Activated naive CD4-positive, alpha-beta T cell (primary cell): ENCODE measurements around the gene TNXB.
A peak's percentile ranks its signal among the peaks of the same experiment; 100 is the strongest.
"Not testable (repeated sequence)": the region's sequence is repeated elsewhere in the genome, so short reads cannot be mapped to it uniquely, and the experiment has no call there.

Experiments
- DNase-seq, 4 experiments: peaks; one replicate each; lab custom pipeline; 2025; lab: John Stamatoyannopoulos, UW

TNXB gene

DNA sequence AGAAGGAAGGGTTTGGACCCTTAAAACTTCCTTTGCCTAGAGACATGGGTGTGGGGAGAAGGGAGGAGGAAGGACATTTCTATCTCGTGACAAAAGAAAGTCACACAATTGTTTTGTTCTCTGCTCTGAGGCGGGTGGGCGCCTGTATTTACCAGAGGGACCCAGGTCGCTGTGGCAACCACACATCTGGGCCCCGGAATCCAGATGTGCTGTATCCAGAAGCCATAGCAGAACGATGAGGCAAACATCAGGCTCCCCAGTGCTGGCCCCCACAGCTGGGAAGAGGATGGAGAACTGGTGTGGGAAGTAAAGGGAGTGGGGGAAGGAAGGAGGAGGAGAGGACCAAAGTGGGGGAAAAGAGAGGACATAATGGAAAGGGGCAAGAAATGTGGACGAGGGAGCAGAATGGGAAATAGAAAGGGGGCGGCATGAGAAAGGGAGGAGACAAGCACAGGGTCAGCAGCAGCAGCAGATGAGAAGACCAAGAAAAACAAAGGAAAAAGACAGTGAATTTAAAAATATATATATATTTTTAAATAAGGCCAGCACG is 3.4 kb upstream of the TNXB start:
- DNase-seq = no peak

- no peak for DNase-seq
These were observed 2.4 kb upstream of the TNXB start for GRCh38 chr6:32111424-32112066.

- no peak for DNase-seq
These were observed 1.5 kb upstream of the TNXB start for GRCh38 chr6:32110632-32111031.

DNA sequence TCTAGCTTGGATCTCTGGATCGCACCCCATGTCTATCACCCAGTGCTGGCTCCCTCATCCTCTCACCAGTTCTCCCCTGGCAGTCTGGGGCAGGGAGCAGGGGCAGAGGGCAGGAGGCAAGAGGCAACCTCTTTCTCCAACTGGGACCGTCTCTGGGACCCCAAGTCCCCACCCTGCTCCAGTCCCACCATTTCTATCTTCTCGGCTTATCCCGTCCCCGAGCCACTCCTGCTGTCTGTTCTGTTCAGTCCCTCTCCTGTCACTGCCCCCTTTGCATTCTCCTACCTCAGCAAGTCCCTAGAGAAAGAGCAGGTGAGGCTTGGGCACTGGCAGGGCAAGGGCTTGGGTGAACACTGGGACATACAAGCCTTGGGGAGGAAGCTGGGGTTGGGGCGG is 625 bp upstream of the TNXB start:
- no peak for DNase-seq

GRCh38 chr6:32108727-32109113 is 418 bp downstream of the TNXB start:
- no peak for DNase-seq

GRCh38 chr6:32108094-32108627 is 977 bp downstream of the TNXB start:
- DNase-seq = no peak

DNA sequence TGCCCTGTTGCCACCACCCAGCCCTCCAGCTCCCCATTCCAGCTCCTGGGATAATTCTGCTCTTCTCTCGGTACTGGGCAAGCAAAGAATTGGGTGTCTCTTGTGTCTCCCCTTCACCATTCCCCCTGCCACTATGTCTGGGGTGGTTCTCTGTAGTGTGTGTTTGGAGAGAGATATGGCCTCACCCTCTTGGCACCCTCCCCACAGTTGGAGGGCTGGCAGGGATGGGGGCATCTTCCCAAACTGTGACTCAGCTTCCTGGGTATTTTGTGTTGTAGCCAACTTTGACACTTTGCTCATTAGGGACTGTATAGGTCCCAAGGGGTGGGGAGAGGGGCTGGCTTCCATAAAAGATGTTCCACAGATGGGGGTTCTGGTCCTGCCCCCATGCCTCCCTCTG is 1.7 kb downstream of the TNXB start:
- DNase-seq = no peak

GRCh38 chr6:32105433-32105832 is 3.7 kb downstream of the TNXB start:
- no peak for DNase-seq

GRCh38 chr6:32102255-32102654 is 6.9 kb downstream of the TNXB start:
- no peak for DNase-seq

- DNase-seq = not testable (repeated sequence)
These were observed 8.9 kb downstream of the TNXB start for GRCh38 chr6:32100251-32100650.

DNA sequence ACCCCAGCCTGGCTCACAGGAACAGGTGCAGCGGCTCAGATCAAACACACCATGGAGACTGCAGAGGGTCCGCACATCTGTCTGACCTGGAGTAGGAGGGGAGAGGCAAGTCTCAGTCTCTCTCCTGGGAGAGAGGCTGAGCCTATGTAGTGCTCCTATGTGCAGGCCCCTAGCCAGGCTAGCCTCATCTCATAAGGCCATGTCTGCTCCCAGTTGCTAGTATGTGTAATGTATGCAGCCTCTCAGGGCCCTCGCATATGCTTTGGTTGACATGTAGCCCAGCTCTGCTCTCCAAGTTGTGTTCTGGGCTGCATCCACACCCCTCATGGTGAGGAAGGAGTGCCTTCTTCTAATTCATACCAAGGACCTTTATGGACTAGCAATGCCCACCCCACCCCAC is 11.8 kb downstream of the TNXB start:
- DNase-seq = no peak

- DNase-seq = no peak
These were observed 12.5 kb downstream of the TNXB start for GRCh38 chr6:32096394-32097258.

- DNase-seq = no peak
These were observed 13.1 kb downstream of the TNXB start for GRCh38 chr6:32096087-32096393.

DNA sequence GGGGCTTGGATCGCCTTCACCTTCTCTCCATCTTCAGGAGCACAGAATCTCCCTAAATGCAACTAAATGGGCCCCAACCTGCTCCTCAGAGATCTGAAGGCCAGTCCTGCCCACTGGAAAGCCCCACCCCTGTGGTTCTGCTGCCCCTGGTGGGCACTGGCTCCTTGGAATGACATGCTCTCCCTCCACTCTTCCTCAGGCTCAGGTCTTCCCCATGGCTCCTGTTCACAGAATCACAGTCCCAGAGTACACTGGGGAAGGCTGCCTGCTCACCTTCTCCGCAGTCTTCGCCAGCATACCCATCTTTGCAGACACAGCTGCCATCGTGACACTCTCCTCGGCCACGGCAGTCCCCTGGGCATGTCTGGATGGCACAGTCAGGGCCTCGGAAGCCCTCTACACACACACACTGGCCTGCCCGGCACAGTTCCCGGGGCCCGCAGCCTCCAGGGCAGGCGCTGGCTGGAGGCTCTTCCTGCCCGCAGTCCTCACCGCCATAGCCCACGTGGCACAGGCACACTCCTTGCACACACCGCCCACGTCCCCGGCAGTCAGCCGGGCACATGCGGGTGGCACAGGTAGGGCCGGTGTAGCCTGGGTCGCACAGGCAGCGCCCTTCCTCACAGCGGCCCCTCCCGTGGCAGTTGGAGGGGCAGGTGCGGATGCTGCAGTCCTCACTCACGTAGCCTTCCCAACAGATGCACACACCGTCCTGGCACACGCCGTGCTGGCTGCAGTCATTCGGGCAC is 13.6 kb downstream of the TNXB start:
- DNase-seq = no peak

GRCh38 chr6:32092760-32093497 is 16.2 kb downstream of the TNXB start:
- DNase-seq = no peak

- DNase-seq = no peak
These were observed 19.9 kb downstream of the TNXB start for GRCh38 chr6:32089082-32089828.

DNA sequence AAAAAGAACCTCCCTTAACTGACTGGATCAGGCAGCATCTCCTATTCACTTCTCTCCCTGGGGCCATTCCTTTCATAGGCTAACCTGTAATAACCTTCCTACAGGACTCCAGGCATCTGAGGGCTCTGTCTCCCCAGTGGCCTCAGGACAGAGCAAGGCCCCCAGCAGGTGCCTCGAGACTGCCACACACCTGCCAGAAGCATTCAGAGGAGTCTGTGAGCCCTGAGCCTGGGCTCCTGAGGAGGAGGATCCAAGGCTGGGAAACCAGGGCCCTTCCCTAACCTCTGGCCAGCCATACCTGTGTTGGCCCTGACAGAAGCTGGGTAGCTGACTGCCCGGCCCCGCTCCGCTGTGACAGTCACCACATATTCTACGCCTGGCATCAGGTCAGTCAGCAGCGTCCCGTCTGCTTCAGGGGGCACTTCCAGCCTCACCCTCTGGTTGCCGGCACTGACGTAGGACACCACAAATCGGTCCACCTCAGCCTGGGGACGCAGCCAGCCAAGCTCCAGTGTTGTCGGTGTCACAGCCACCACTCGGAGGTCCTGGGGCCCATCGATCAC is 20.6 kb downstream of the TNXB start:
- no peak for DNase-seq

DNA sequence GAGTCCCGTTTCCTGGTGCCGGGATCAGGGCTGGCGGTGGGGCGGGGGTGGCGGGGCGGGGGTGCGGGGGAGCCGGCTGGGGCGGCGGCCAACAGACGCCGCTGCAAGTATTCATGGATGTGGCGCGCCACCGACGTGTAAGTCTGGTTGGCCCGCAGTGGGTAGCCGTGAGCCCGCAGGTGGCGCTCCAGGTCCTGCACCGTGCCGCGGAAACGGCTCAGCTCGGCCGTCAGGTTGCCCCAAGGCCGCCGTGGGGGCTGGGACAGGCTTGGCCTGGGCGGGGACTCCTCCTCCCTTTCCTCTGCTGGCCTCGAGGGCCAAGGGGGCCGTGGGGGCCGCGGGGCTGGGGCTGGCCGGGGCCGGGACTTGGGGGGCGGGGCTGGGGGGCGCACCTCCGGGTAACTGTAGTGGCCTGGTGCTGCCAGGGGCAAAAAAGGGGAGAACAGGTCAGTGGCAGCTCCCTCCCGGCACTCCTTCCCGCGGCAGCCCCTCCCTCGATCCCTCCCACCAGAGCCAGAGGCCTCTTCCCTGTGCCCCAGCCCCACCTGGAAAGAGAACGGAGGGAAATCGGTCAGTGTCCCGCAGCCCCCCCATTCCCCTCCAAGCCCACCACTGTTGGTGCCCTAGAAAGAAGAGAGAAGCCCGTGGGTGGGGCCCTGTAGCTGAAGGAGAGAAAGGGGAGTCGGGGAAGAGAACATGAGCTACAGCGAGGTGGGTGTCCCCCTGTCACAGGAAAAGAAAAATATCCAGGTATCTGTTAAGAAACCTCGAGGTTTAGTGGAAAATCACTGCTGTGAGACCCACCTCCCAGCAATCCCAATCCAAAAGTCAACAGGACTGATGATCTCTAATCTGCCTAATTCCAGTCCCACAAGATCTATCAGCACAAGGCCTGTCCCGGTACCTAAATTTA is 21.3 kb downstream of the TNXB start:
- DNase-seq = peak; percentile 15 to 69 (median 37)
